ENCODE results near the gene TSHZ2.

Gene TSHZ2

GRCh38 chr20:52985687-52986086 lies 13.5 kb downstream of the TSHZ2 start:
- no peaks in the 10 kb centered on the region for H3K9me3 ChIP-seq (ENCODE audit: insufficient read depth, low read length)
- no peak for TF ChIP-seq ZNF274 (IDR thresholded peaks at IDR 0.05; ENCODE audit: low read depth, low read length)
- H3K27me3 ChIP-seq (ENCODE audit: insufficient read depth, insufficient read length) = no peaks in the 10 kb centered on the region
- H3K4me1 ChIP-seq (ENCODE audit: insufficient read depth, insufficient read length) = peaks cover 2% of the 10 kb centered on the region
- H3K4me3 ChIP-seq (ENCODE audit: insufficient read length, low read depth) = no peak overlapping the region
- DNase-seq (ENCODE audit: low read depth, low spot score) = no peak
- H3K36me3 ChIP-seq (ENCODE audit: insufficient read depth, insufficient read length, low read length) = no peaks in the 10 kb centered on the region
- H3K9ac ChIP-seq (ENCODE audit: insufficient read length, low read depth) = no peak overlapping the region

- Histone ChIP-seq H3K27me3 (ENCODE audit: insufficient read depth, insufficient read length) (no peaks in the 10 kb centered on the region), H3K4me3 (ENCODE audit: insufficient read length, low read depth) (no peak overlapping the region), H3K36me3 (ENCODE audit: insufficient read depth, insufficient read length, low read length) (no peaks in the 10 kb centered on the region), H3K9me3 (ENCODE audit: insufficient read depth, low read length) (no peaks in the 10 kb centered on the region), H3K4me1 (ENCODE audit: insufficient read depth, insufficient read length) (peaks cover 2% of the 10 kb centered on the region), H3K9ac (ENCODE audit: insufficient read length, low read depth) (no peak overlapping the region)
- no peak for DNase-seq (ENCODE audit: low read depth, low spot score)
- TF ChIP-seq SUZ12 (IDR thresholded peaks at IDR 0.05; ENCODE audit: extremely low read depth, insufficient read depth, insufficient read length) = no peak
- no peak for TF ChIP-seq ZNF274 (IDR thresholded peaks at IDR 0.05; ENCODE audit: low read depth, low read length)
- no peak for TF ChIP-seq YY1 (IDR thresholded peaks at IDR 0.05; ENCODE audit: insufficient read depth, insufficient read length)
These were observed 15.1 kb downstream of the TSHZ2 start for GRCh38 chr20:52987295-52987694.

GRCh38 chr20:52991830-52992229 lies 19.7 kb downstream of the TSHZ2 start:
- no peak for TF ChIP-seq SUZ12 (IDR thresholded peaks at IDR 0.05; ENCODE audit: extremely low read depth, insufficient read depth, insufficient read length)
- TF ChIP-seq YY1 (IDR thresholded peaks at IDR 0.05; ENCODE audit: insufficient read depth, insufficient read length) = no peak
- no peak for TF ChIP-seq ZNF274 (IDR thresholded peaks at IDR 0.05; ENCODE audit: low read depth, low read length)
- no peaks in the 10 kb centered on the region for H3K36me3 ChIP-seq (ENCODE audit: insufficient read depth, insufficient read length, low read length)
- DNase-seq (ENCODE audit: low read depth, low spot score) = no peak
- no peak overlapping the region for H3K9ac ChIP-seq (ENCODE audit: insufficient read length, low read depth)
- H3K4me1 ChIP-seq (ENCODE audit: insufficient read depth, insufficient read length) = no peaks in the 10 kb centered on the region
- no peak overlapping the region for H3K4me3 ChIP-seq (ENCODE audit: insufficient read length, low read depth)
- H3K27me3 ChIP-seq (ENCODE audit: insufficient read depth, insufficient read length) = no peaks in the 10 kb centered on the region
- no peaks in the 10 kb centered on the region for H3K9me3 ChIP-seq (ENCODE audit: insufficient read depth, low read length)

DNA sequence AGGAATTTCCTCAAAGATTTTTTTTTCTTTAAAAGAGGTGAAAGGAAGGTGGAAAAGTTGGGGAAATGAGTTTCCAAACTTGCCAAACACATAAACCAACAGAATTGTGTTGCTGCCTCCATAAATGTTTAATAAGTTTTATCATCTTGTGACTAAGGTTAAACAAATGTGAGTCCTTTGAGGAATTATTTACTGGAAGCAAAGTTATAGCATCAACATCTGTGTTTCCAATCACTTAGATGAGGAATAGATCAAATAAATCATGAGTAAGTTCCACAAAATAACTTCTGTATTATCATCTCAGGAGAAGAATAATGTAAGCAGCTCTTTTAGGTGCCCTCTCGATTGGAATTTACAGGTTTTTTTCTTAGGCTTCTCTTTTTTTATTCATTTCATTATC lies 20.5 kb downstream of the TSHZ2 start:
- no peaks in the 10 kb centered on the region for H3K36me3 ChIP-seq (ENCODE audit: insufficient read depth, insufficient read length, low read length)
- H3K27me3 ChIP-seq (ENCODE audit: insufficient read depth, insufficient read length) = no peaks in the 10 kb centered on the region
- H3K4me1 ChIP-seq (ENCODE audit: insufficient read depth, insufficient read length) = no peaks in the 10 kb centered on the region
- no peak for TF ChIP-seq ZNF274 (IDR thresholded peaks at IDR 0.05; ENCODE audit: low read depth, low read length)
- TF ChIP-seq YY1 (IDR thresholded peaks at IDR 0.05; ENCODE audit: insufficient read depth, insufficient read length) = no peak
- no peak for TF ChIP-seq SUZ12 (IDR thresholded peaks at IDR 0.05; ENCODE audit: extremely low read depth, insufficient read depth, insufficient read length)
- no peak overlapping the region for H3K4me3 ChIP-seq (ENCODE audit: insufficient read length, low read depth)
- DNase-seq (ENCODE audit: low read depth, low spot score) = no peak
- H3K9ac ChIP-seq (ENCODE audit: insufficient read length, low read depth) = no peak overlapping the region
- H3K9me3 ChIP-seq (ENCODE audit: insufficient read depth, low read length) = no peaks in the 10 kb centered on the region

- H3K9me3 ChIP-seq (ENCODE audit: insufficient read depth, low read length) = no peaks in the 10 kb centered on the region
- no peaks in the 10 kb centered on the region for H3K27me3 ChIP-seq (ENCODE audit: insufficient read depth, insufficient read length)
- H3K36me3 ChIP-seq (ENCODE audit: insufficient read depth, insufficient read length, low read length) = no peaks in the 10 kb centered on the region
- DNase-seq (ENCODE audit: low read depth, low spot score) = no peak
- no peaks in the 10 kb centered on the region for H3K4me1 ChIP-seq (ENCODE audit: insufficient read depth, insufficient read length)
- TF ChIP-seq ZNF274 (IDR thresholded peaks at IDR 0.05; ENCODE audit: low read depth, low read length) (no peak), SUZ12 (IDR thresholded peaks at IDR 0.05; ENCODE audit: extremely low read depth, insufficient read depth, insufficient read length) (no peak), YY1 (IDR thresholded peaks at IDR 0.05; ENCODE audit: insufficient read depth, insufficient read length) (no peak)
- no peak overlapping the region for H3K9ac ChIP-seq (ENCODE audit: insufficient read length, low read depth)
- no peak overlapping the region for H3K4me3 ChIP-seq (ENCODE audit: insufficient read length, low read depth)
These were observed 20.9 kb downstream of the TSHZ2 start for GRCh38 chr20:52993076-52993475.

DNA sequence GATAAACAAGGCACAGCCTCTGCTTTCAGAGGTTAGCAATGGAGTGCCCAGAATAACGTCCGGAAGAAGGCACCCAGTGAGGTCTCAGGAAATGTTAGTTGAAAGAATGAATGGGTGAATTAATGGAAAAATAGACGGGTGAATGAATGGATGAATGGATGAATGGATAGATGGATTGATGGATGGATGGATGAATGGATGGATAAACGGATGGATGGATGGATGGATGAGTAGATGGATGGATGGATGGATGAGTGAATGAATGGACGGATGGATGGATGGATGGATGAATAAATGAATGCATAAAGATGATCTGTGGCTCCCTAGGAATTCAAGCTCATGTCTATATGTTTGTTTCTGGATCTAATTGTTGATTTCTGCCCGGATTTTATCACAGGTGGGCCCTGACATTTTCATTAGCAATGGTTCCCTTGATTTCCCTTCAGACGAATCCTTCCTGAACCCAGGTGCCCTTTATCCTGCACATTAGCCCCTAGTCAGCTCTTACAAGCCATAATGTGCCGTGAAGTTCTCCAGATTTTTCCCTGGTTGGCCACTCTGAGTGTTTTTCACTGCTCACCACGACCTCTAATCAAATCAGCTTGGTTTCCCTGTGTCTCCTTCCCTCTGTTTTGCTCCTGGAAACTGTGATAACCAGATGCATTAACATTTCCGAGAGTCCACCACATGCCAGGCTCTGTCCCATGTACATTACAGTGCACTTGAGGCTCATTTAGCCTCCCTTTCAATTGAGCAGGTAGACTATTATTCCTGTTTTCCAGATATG lies 22.2 kb downstream of the TSHZ2 start:
- H3K4me1 ChIP-seq (ENCODE audit: insufficient read depth, insufficient read length) = no peaks in the 10 kb centered on the region
- TF ChIP-seq SUZ12 (IDR thresholded peaks at IDR 0.05; ENCODE audit: extremely low read depth, insufficient read depth, insufficient read length) (no peak), ZNF274 (IDR thresholded peaks at IDR 0.05; ENCODE audit: low read depth, low read length) (no peak), YY1 (IDR thresholded peaks at IDR 0.05; ENCODE audit: insufficient read depth, insufficient read length) (no peak)
- no peaks in the 10 kb centered on the region for H3K9me3 ChIP-seq (ENCODE audit: insufficient read depth, low read length)
- H3K27me3 ChIP-seq (ENCODE audit: insufficient read depth, insufficient read length) = no peaks in the 10 kb centered on the region
- no peak overlapping the region for H3K9ac ChIP-seq (ENCODE audit: insufficient read length, low read depth)
- no peak for DNase-seq (ENCODE audit: low read depth, low spot score)
- no peak overlapping the region for H3K4me3 ChIP-seq (ENCODE audit: insufficient read length, low read depth)
- H3K36me3 ChIP-seq (ENCODE audit: insufficient read depth, insufficient read length, low read length) = no peaks in the 10 kb centered on the region

GRCh38 chr20:52996130-52996529 lies 24.0 kb downstream of the TSHZ2 start:
- no peak overlapping the region for H3K4me3 ChIP-seq (ENCODE audit: insufficient read length, low read depth)
- no peak overlapping the region for H3K9ac ChIP-seq (ENCODE audit: insufficient read length, low read depth)
- no peak for DNase-seq (ENCODE audit: low read depth, low spot score)
- no peaks in the 10 kb centered on the region for H3K36me3 ChIP-seq (ENCODE audit: insufficient read depth, insufficient read length, low read length)
- no peaks in the 10 kb centered on the region for H3K4me1 ChIP-seq (ENCODE audit: insufficient read depth, insufficient read length)
- no peaks in the 10 kb centered on the region for H3K9me3 ChIP-seq (ENCODE audit: insufficient read depth, low read length)
- TF ChIP-seq SUZ12 (IDR thresholded peaks at IDR 0.05; ENCODE audit: extremely low read depth, insufficient read depth, insufficient read length) (no peak), YY1 (IDR thresholded peaks at IDR 0.05; ENCODE audit: insufficient read depth, insufficient read length) (no peak), ZNF274 (IDR thresholded peaks at IDR 0.05; ENCODE audit: low read depth, low read length) (no peak)
- no peaks in the 10 kb centered on the region for H3K27me3 ChIP-seq (ENCODE audit: insufficient read depth, insufficient read length)

All from NT2/D1 (cell line).